IMR-90 (cell line): ENCODE data around the gene CENPQ. TPM values are rescaled to one million over a fixed set of nuclear protein-coding genes. Genes with fewer than 3 reads are reported as not detected.

Source experiments
- ATAC-seq: fragments of 200-7000 bp; cut with Tn5 transposase; 2 replicates; pipeline ENCODE4 v1.9.1; 2020; ENCODE audit warnings: low read depth, mild to moderate bottlenecking, moderate library complexity
- BruUV-seq: library from RNA; stranded (reverse); fragments of 400-500 nt; replicated peaks from 2 replicates; lab custom pipeline; 2021; lab: Mats Ljungman, UMichigan
- CTCF ChIA-PET: fragments of 300-600 bp; formaldehyde crosslinking; extraction: SDS; loops from one replicate; lab custom pipeline; 2021; ENCODE audit warnings: antibody characterized with exemption; lab: Yijun Ruan, JAX
- POLR2A ChIA-PET: fragments of 300-600 bp; sonication (Branson Sonifier 250); formaldehyde crosslinking; loops from one replicate; lab custom pipeline; 2022; ENCODE audit warnings: antibody characterized with exemption; ENCODE audit not compliant: unreplicated experiment; lab: Charles Lee
- DNase-seq: peaks from one replicate; pipeline ENCODE4 v3.0.0; 2013
- H2AFZ ChIP-seq: replicated peaks from 2 replicates; pipeline ENCODE3; 2013; ENCODE audit warnings: low read length, mild to moderate bottlenecking; ENCODE audit not compliant: poor library complexity
- H2AK5ac ChIP-seq: 2 replicates; pipeline ENCODE4 v1.6.1; 2013; ENCODE audit warnings: low read depth, low read length, inconsistent platforms
- H2AK9ac ChIP-seq: replicated peaks from 2 replicates; pipeline ENCODE3; 2013; ENCODE audit warnings: mild to moderate bottlenecking, low read depth, low read length, moderate library complexity; ENCODE audit not compliant: poor library complexity
- H2BK120ac ChIP-seq: 2 replicates; pipeline ENCODE4 v1.6.1; 2013; ENCODE audit warnings: low read depth, low read length, inconsistent platforms
- H2BK15ac ChIP-seq: 3 replicates; pipeline ENCODE4 v1.6.1; 2013; ENCODE audit warnings: low read depth, low read length, inconsistent platforms
- H2BK20ac ChIP-seq: 2 replicates; pipeline ENCODE4 v1.6.1; 2013; ENCODE audit warnings: low read depth, mild to moderate bottlenecking, inconsistent platforms, low read length, moderate library complexity
- H2BK5ac ChIP-seq: 2 replicates; pipeline ENCODE4 v1.6.1; 2013; ENCODE audit warnings: mild to moderate bottlenecking, low read depth, low read length, inconsistent platforms; ENCODE audit not compliant: poor library complexity, severe bottlenecking
- H3K14ac ChIP-seq: replicated peaks from 2 replicates; pipeline ENCODE4 v1.6.1; 2013; ENCODE audit warnings: low read depth, low read length, inconsistent platforms
- H3K18ac ChIP-seq: 2 replicates; pipeline ENCODE4 v1.6.1; 2013; ENCODE audit warnings: low read depth, low read length, control low read depth
- H3K23ac ChIP-seq: 2 replicates; pipeline ENCODE4 v1.6.1; 2013; ENCODE audit warnings: low read depth, low read length, inconsistent platforms
- H3K27ac ChIP-seq: 2 replicates; pipeline ENCODE4 v1.5.1; 2013; ENCODE audit warnings: mild to moderate bottlenecking, control low read depth, low read length; ENCODE audit not compliant: insufficient read depth
- H3K27me3 ChIP-seq: 2 replicates; pipeline ENCODE4 v1.6.1; 2013; ENCODE audit warnings: low read length; ENCODE audit not compliant: control insufficient read depth, insufficient read depth
- H3K36me3 ChIP-seq: 2 replicates; pipeline ENCODE4 v1.6.1; 2013; ENCODE audit warnings: low read length, mixed read lengths; ENCODE audit not compliant: control insufficient read depth, insufficient read depth
- H3K4ac ChIP-seq: 2 replicates; pipeline ENCODE4 v1.6.1; 2013; ENCODE audit warnings: low read depth, low read length, inconsistent platforms
- H3K4me1 ChIP-seq: 2 replicates; pipeline ENCODE4 v1.6.1; 2013; ENCODE audit warnings: low read length, mixed read lengths; ENCODE audit not compliant: control insufficient read depth, insufficient read depth
- H3K4me2 ChIP-seq: 2 replicates; pipeline ENCODE4 v1.6.1; 2013; ENCODE audit warnings: low read depth, mild to moderate bottlenecking, control low read depth, low read length, moderate library complexity
- H3K4me3 ChIP-seq: 2 replicates; pipeline ENCODE4 v1.5.1; 2013; ENCODE audit warnings: low read depth, mild to moderate bottlenecking, control low read depth, low read length, moderate library complexity; ENCODE audit not compliant: insufficient read depth
- H3K56ac ChIP-seq: 2 replicates; pipeline ENCODE4 v1.6.1; 2013; ENCODE audit warnings: low read length, inconsistent platforms; ENCODE audit not compliant: insufficient read depth; ENCODE audit errors: extremely low read depth
- H3K79me1 ChIP-seq, 2 experiments: 2 replicates each; pipeline ENCODE4 v1.6.1; 2013; ENCODE audit warnings: low read length in 2 of 2, inconsistent platforms in 1 of 2, low read depth in 1 of 2
- H3K9ac ChIP-seq: 2 replicates; pipeline ENCODE4 v1.6.1; 2013; ENCODE audit warnings: low read depth, low read length, control low read depth
- H3K9me1 ChIP-seq: 2 replicates; pipeline ENCODE4 v1.6.1; 2013; ENCODE audit warnings: low read length, inconsistent platforms; ENCODE audit not compliant: insufficient read depth
- H3K9me3 ChIP-seq: 2 replicates; pipeline ENCODE4 v1.6.1; 2013; ENCODE audit warnings: low read length; ENCODE audit not compliant: control insufficient read depth, insufficient read depth
- H4K20me1 ChIP-seq: 2 replicates; pipeline ENCODE4 v1.6.1; 2013; ENCODE audit warnings: low read length, inconsistent platforms; ENCODE audit not compliant: insufficient read depth
- H4K5ac ChIP-seq: 2 replicates; pipeline ENCODE4 v1.6.1; 2013; ENCODE audit warnings: mild to moderate bottlenecking, low read depth, low read length, control low read depth
- H4K8ac ChIP-seq, 2 experiments: 2 replicates each; pipeline ENCODE4 v1.6.1; 2013; ENCODE audit warnings: low read depth in 2 of 2, low read length in 2 of 2, control low read depth in 1 of 2, inconsistent platforms in 1 of 2
- H4K91ac ChIP-seq: 2 replicates; pipeline ENCODE4 v1.6.1; 2013; ENCODE audit warnings: low read depth, low read length, inconsistent platforms; ENCODE audit not compliant: insufficient read depth
- BHLHE40 ChIP-seq: fragments of 150-350 bp; IDR thresholded peaks from 2 replicates; pipeline ENCODE4 v1.6.1; 2016; ENCODE audit warnings: mild to moderate bottlenecking, low read depth, low read length
- CEBPB ChIP-seq: IDR thresholded peaks from 2 replicates; pipeline ENCODE4 v1.6.1; 2012; ENCODE audit warnings: low read depth, low read length, improper control_type of control experiment
- CHD1 ChIP-seq: IDR thresholded peaks from 2 replicates; pipeline ENCODE4 v1.6.1; 2012; ENCODE audit warnings: low read depth, low read length, improper control_type of control experiment
- FOS ChIP-seq: fragments of 150-350 bp; IDR thresholded peaks from 2 replicates; pipeline ENCODE4 v1.6.1; 2016; ENCODE audit warnings: low read depth, low read length
- MAFK ChIP-seq: IDR thresholded peaks from 2 replicates; pipeline ENCODE4 v1.6.1; 2012; ENCODE audit warnings: low read depth, low read length, improper control_type of control experiment
- MAZ ChIP-seq: IDR thresholded peaks from 2 replicates; pipeline ENCODE4 v1.6.1; 2012; ENCODE audit warnings: low read depth, mild to moderate bottlenecking, low read length, improper control_type of control experiment, moderate library complexity, borderline replicate concordance
- MXI1 ChIP-seq: IDR thresholded peaks from 2 replicates; pipeline ENCODE4 v1.6.1; 2012; ENCODE audit warnings: low read depth, mild to moderate bottlenecking, low read length, moderate library complexity, borderline replicate concordance
- NFE2L2 ChIP-seq: fragments of 150-350 bp; IDR thresholded peaks from 2 replicates; pipeline ENCODE4 v1.6.1; 2016; ENCODE audit warnings: low read depth, mild to moderate bottlenecking, low read length
- POLR2A ChIP-seq: IDR thresholded peaks from 2 replicates; pipeline ENCODE4 v1.6.1; 2012; ENCODE audit warnings: mild to moderate bottlenecking, low read depth, low read length
- RAD21 ChIP-seq: IDR thresholded peaks from 2 replicates; pipeline ENCODE4 v1.6.1; 2012; ENCODE audit warnings: low read length, improper control_type of control experiment
- RCOR1 ChIP-seq: IDR thresholded peaks from 2 replicates; pipeline ENCODE4 v1.6.1; 2012; ENCODE audit warnings: mild to moderate bottlenecking, low read length, improper control_type of control experiment; ENCODE audit not compliant: insufficient replicate concordance
- RFX5 ChIP-seq: IDR thresholded peaks from 2 replicates; pipeline ENCODE4 v1.8.0; 2012; ENCODE audit warnings: low read depth, mild to moderate bottlenecking, low read length, moderate library complexity
- SMC3 ChIP-seq: fragments of 150-350 bp; IDR thresholded peaks from 2 replicates; pipeline ENCODE4 v1.6.1; 2016; ENCODE audit warnings: low read depth, mild to moderate bottlenecking, antibody characterized with exemption, low read length, moderate library complexity
- WGBS, 2 experiments: methylation state at CpG; one replicate each; pipeline versions ENCODE4 v1.1.5 to v1.1.7; 2013; ENCODE audit warnings: missing lambda C conversion rate in 2 of 2; ENCODE audit not compliant: insufficient read length in 1 of 2; ENCODE audit errors: extremely low coverage in 2 of 2; 5-methylcytosine and 5-hydroxymethylcytosine counted together
- dilution Hi-C: fragments of 300-500 bp; cut with HindIII; formaldehyde crosslinking; loops from one replicate; pipeline ENCODE4 v1.14.3; 2018; ENCODE audit warnings: low sequenced_read_pairs; ENCODE audit not compliant: unreplicated experiment
- in situ Hi-C: fragments of 300-500 bp; cut with MboI; formaldehyde crosslinking; loops from 3 replicates; pipeline ENCODE4 v1.14.3; 2019; ENCODE audit warnings: low sequenced_read_pairs, inconsistent platforms, mixed read lengths
- intact Hi-C: fragments of 100-400 bp; cut with micrococcal nuclease; formaldehyde crosslinking; loops from 2 replicates; pipeline ENCODE4 v1.10.0; 2022
- polyA plus RNA-seq, 3 experiments: library from polyadenylated mRNA; depleted of rRNA; stranded (reverse); fragments of >200 nt; gene quantifications; 2 replicates each; pipeline ENCODE4 v1.2.3, GENCODE V29; 2012; ENCODE audit warnings: low replicate concordance in 1 of 3
- total RNA-seq: library from RNA; depleted of rRNA; stranded (reverse); fragments of >200 nt; gene quantifications from 2 replicates; pipeline ENCODE4 v1.2.3, GENCODE V29; 2012
- TF ChIP-seq, protein P1 (sequence below): fragments of 150-350 bp; IDR thresholded peaks from 2 replicates; pipeline ENCODE4 v1.6.1; 2017; ENCODE audit warnings: mild to moderate bottlenecking, antibody characterized with exemption, low read length, low read depth
- TF ChIP-seq, protein P2 (sequence below): conservative IDR thresholded peaks from 2 replicates; pipeline ENCODE4 v1.5.1; 2012; ENCODE audit warnings: mild to moderate bottlenecking, low read depth, low read length, improper control_type of control experiment

The CENPQ gene
- total and polyA plus RNA-seq, 2 of the 4 experiments (the other 2 are of a cell fraction): 2.2 to 3.7 TPM

DNA sequence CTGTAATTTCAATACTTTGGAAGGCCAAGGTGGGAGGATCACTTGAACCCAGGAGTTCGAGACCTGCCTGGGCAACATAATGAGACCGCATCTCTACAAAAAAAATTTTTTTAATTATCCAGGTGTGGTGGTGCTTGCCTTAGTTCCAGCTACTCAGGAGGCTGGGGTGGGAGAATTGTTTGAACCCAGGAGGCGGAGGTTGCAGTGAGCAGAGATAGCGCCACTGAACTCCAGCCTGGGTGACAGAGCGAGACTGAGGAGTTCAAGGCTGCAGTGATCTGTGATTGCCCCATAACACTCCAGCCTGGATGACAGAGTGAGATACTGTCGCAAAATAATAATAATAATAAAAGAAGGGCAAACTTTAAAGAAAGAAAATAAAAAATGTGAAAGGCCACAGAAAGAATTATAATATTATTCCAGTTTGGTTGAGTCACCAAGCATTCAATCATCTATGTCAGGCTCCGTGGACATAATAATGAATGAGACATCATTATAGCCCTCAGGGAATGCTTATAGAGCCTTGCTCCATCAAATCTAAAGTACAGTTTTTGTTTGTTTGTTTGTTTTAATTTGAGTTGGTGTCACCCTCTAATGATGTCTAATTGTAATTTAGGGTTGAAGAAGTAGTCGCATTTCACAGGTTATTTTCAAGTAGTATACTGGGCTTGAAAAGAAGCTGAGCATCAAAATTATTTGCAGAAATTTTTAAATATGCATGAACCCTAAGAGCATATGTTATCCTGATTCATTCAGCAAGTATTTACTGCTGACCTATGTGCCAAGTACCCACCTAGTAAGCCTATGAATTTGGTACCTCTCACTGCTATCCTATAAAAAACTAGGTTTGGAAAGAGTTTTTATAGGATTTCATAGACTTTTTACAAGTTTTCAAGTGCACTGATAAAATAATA is 51.7 kb downstream of the CENPQ start:
- Histone ChIP-seq H3K18ac (no peak overlapping the region), H3K4ac (no peak overlapping the region), H3K27ac (no peak overlapping the region), H3K79me1 (no peaks in the 10 kb centered on the region), H3K4me3 (no peak overlapping the region), H2BK15ac (no peak overlapping the region), H4K8ac (no peak overlapping the region), H4K91ac (no peak overlapping the region), H2AFZ (no peak overlapping the region), H4K20me1 (no peaks in the 10 kb centered on the region), H3K27me3 (no peaks in the 10 kb centered on the region), H3K9ac (no peak overlapping the region), H3K4me2 (no peak overlapping the region), H3K9me1 (no peaks in the 10 kb centered on the region), H2AK9ac (no peak overlapping the region), H3K36me3 (no peaks in the 10 kb centered on the region), H3K56ac (no peak overlapping the region), H2AK5ac (no peak overlapping the region), H3K4me1 (no peaks in the 10 kb centered on the region), H2BK20ac (no peak overlapping the region), H3K9me3 (no peaks in the 10 kb centered on the region), H2BK120ac (no peak overlapping the region), H3K23ac (no peak overlapping the region), H3K14ac (no peak overlapping the region), H4K5ac (no peak overlapping the region), H2BK5ac (no peak overlapping the region)
- in situ Hi-C loops (no loop called here), dilution Hi-C loops (no loop called here), intact Hi-C loops (no loop called here)
- ChIA-PET POLR2A (no interaction called here), CTCF (interaction anchor here (1.0 kb wide), 1 partner anchor 18 kb away, joined by 3 read pairs; no protein-coding TSS in a partner anchor)
- ATAC-seq: no peak
- BruUV-seq: no TSS peak
- 100% methylated on average over 1 of the region's 8 CpGs; no CpG with 5 or more reads in 1 of the 2 experiments for WGBS, 2 experiments
- no peak for DNase-seq
- no peak for TF ChIP-seq RFX5
- TF ChIP-seq POLR2A: no peak
- no peak for TF ChIP-seq MXI1
- no peak for TF ChIP-seq RAD21
- TF ChIP-seq CHD1: no peak
- no peak for TF ChIP-seq MAZ
- TF ChIP-seq CEBPB: no peak
- no peak for TF ChIP-seq BHLHE40
- no peak for TF ChIP-seq SMC3
- TF ChIP-seq FOS: no peak
- no peak for TF ChIP-seq NFE2L2
- TF ChIP-seq, protein P1, sequence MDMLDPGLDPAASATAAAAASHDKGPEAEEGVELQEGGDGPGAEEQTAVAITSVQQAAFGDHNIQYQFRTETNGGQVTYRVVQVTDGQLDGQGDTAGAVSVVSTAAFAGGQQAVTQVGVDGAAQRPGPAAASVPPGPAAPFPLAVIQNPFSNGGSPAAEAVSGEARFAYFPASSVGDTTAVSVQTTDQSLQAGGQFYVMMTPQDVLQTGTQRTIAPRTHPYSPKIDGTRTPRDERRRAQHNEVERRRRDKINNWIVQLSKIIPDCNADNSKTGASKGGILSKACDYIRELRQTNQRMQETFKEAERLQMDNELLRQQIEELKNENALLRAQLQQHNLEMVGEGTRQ: no peak
- no peak for TF ChIP-seq RCOR1
- TF ChIP-seq, protein P2, sequence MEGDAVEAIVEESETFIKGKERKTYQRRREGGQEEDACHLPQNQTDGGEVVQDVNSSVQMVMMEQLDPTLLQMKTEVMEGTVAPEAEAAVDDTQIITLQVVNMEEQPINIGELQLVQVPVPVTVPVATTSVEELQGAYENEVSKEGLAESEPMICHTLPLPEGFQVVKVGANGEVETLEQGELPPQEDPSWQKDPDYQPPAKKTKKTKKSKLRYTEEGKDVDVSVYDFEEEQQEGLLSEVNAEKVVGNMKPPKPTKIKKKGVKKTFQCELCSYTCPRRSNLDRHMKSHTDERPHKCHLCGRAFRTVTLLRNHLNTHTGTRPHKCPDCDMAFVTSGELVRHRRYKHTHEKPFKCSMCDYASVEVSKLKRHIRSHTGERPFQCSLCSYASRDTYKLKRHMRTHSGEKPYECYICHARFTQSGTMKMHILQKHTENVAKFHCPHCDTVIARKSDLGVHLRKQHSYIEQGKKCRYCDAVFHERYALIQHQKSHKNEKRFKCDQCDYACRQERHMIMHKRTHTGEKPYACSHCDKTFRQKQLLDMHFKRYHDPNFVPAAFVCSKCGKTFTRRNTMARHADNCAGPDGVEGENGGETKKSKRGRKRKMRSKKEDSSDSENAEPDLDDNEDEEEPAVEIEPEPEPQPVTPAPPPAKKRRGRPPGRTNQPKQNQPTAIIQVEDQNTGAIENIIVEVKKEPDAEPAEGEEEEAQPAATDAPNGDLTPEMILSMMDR: no peak
- no peak for TF ChIP-seq MAFK
